ENCODE results near the gene FOXP2.

- TF ChIP-seq CTCF (IDR thresholded peaks at IDR 0.05) = no peak
- TF ChIP-seq POLR2A (IDR thresholded peaks at IDR 0.05) = no peak
Observed at GRCh38 chr7:114660753-114661152, 246.1 kb downstream of the FOXP2 start.
